Lung (tissue), 12 donors: ENCODE measurements around the gene PRXL2A. TPM values are rescaled to one million over a fixed set of nuclear protein-coding genes. Genes with fewer than 3 reads are reported as not detected.

Experiments used
- ATAC-seq: fragments of 200-7000 bp; cut with Tn5 transposase; one replicate; pipeline ENCODE4 v1.9.1; 2020; ENCODE audit warnings: moderate number of reproducible peaks; ENCODE audit not compliant: insufficient read depth, low FRiP score
- DNase-seq, 3 donors: peaks; one replicate each; pipeline ENCODE4 v3.0.0-alpha.2; 2013 to 2017
- H3K27ac ChIP-seq, 2 donors: one replicate each; pipeline ENCODE4 v1.5.1; 2013; ENCODE audit warnings: mild to moderate bottlenecking in 2 of 2, moderate library complexity in 2 of 2, control low read depth in 1 of 2, inconsistent platforms in 1 of 2, low read depth in 1 of 2, low read length in 1 of 2
- H3K27me3 ChIP-seq, 3 donors: one replicate each; pipeline ENCODE4 v1.5.1; 2013; ENCODE audit warnings: low read length in 2 of 3; ENCODE audit not compliant: control insufficient read depth in 3 of 3, insufficient read depth in 3 of 3
- H3K36me3 ChIP-seq, 4 donors: one replicate each; pipeline ENCODE4 v1.5.1; 2013; ENCODE audit warnings: low read length in 4 of 4, mild to moderate bottlenecking in 1 of 4, moderate library complexity in 1 of 4; ENCODE audit not compliant: control insufficient read depth in 4 of 4, insufficient read depth in 4 of 4
- H3K4me1 ChIP-seq, 5 donors: one replicate each; pipeline ENCODE4 v1.5.1; 2013; ENCODE audit warnings: low read length in 5 of 5, mild to moderate bottlenecking in 2 of 5, moderate library complexity in 1 of 5; ENCODE audit not compliant: control insufficient read depth in 5 of 5, insufficient read depth in 5 of 5
- H3K4me3 ChIP-seq: one replicate; pipeline ENCODE4 v1.5.1; 2013; ENCODE audit warnings: mild to moderate bottlenecking, control low read depth, moderate library complexity
- H3K9ac ChIP-seq, 2 donors: one replicate each; pipeline ENCODE4 v1.5.1; 2013; ENCODE audit warnings: low read length in 2 of 2, control low read depth in 1 of 2; ENCODE audit not compliant: insufficient read depth in 1 of 2
- H3K9me3 ChIP-seq, 4 donors: one replicate each; pipeline ENCODE4 v1.5.1; 2013; ENCODE audit warnings: low read length in 3 of 4, mild to moderate bottlenecking in 1 of 4, moderate library complexity in 1 of 4; ENCODE audit not compliant: control insufficient read depth in 4 of 4, insufficient read depth in 3 of 4
- CTCF ChIP-seq: IDR thresholded peaks from 2 replicates; pipeline ENCODE4 v1.5.1; 2012; ENCODE audit warnings: mild to moderate bottlenecking; ENCODE audit errors: control extremely low read depth, extremely low read depth
- WGBS, 2 donors: extraction: QIAGEN DNeasy Blood & Tissue Kit; methylation state at CpG; one replicate each; pipeline ENCODE4 v1.1.7; 2013; 5-methylcytosine and 5-hydroxymethylcytosine counted together
- polyA plus RNA-seq, 2 donors: library from polyadenylated mRNA; stranded (reverse); fragments of 200-250 nt; gene quantifications; one replicate each; pipeline ENCODE4 v1.2.1, GENCODE V29; 2013
- total RNA-seq, 2 donors: library from RNA; depleted of rRNA in 1 of 2; stranded (reverse); fragments of >200 nt in 1 of 2; gene quantifications; one replicate each; pipeline ENCODE4 v1.2.1, GENCODE V29; 2014 to 2021
- donor health status: control.
- donor health status: control.
- donor health status: Bipolar disorder and iron deficiency.
- donor health status: healthy.
- donor health status: DM: yes; HTN: yes; CAD: no.

PRXL2A gene
- total and polyA plus RNA-seq, 4 donors, result 18.2 to 59.5 (median 37.0) TPM

- TF ChIP-seq CTCF, result no peak
- Histone ChIP-seq H3K9ac (no peak overlapping the region), H3K4me3 (no peak overlapping the region), H3K27me3 (no peaks in the 10 kb centered on the region), H3K27ac (no peak overlapping the region), H3K9me3 (no peaks in the 10 kb centered on the region), H3K4me1 (no peaks in the 10 kb centered on the region), H3K36me3 (peaks cover 0 to 11% (median 3%) of the 10 kb centered on the region in 4 donors)
- WGBS, 2 donors, result 81 to 86% methylated on average over 6 of the region's 6 CpGs
- no peak for ATAC-seq
- DNase-seq, result no peak
Measured at GRCh38 chr10:80436446-80437098, 28.2 kb downstream of the PRXL2A start.

GRCh38 chr10:80437227-80437626, 28.9 kb downstream of the PRXL2A start:
- no peak overlapping the region for H3K4me3 ChIP-seq
- no peak for ATAC-seq
- 76 to 87% methylated on average over 2 of the region's 2 CpGs for WGBS, 2 donors
- peaks cover 0 to 6% (median under 1%) of the 10 kb centered on the region in 4 donors for H3K36me3 ChIP-seq
- H3K4me1 ChIP-seq, result peaks cover 0 to 1% (median 0%) of the 10 kb centered on the region in 5 donors
- TF ChIP-seq CTCF, result no peak
- no peak for DNase-seq
- H3K27me3 ChIP-seq, result no peaks in the 10 kb centered on the region
- H3K27ac ChIP-seq, result no peak overlapping the region
- no peaks in the 10 kb centered on the region for H3K9me3 ChIP-seq
- H3K9ac ChIP-seq, result no peak overlapping the region

- Histone ChIP-seq H3K27ac (no peak overlapping the region), H3K9ac (no peak overlapping the region), H3K36me3 (no peaks in the 10 kb centered on the region), H3K4me1 (peaks cover 0 to 19% (median 1%) of the 10 kb centered on the region in 5 donors), H3K4me3 (no peak overlapping the region), H3K9me3 (no peaks in the 10 kb centered on the region), H3K27me3 (no peaks in the 10 kb centered on the region)
- WGBS, 2 donors, result 93 to 94% methylated on average over 8 of the region's 8 CpGs
- ATAC-seq (no peak), DNase-seq (no peak)
- no peak for TF ChIP-seq CTCF
Measured at GRCh38 chr10:80441831-80442230, 33.5 kb downstream of the PRXL2A start.

- no peak overlapping the region for H3K9ac ChIP-seq
- ATAC-seq (no peak), DNase-seq (no peak)
- peaks cover 0 to 19% (median 1%) of the 10 kb centered on the region in 5 donors for H3K4me1 ChIP-seq
- no peak overlapping the region for H3K4me3 ChIP-seq
- H3K9me3 ChIP-seq, result no peaks in the 10 kb centered on the region
- H3K27ac ChIP-seq, result no peak overlapping the region
- TF ChIP-seq CTCF, result no peak
- no peaks in the 10 kb centered on the region for H3K36me3 ChIP-seq
- H3K27me3 ChIP-seq, result no peaks in the 10 kb centered on the region
- 50 to 64% methylated on average over 3 of the region's 3 CpGs for WGBS, 2 donors
Measured at GRCh38 chr10:80442879-80443278, 34.5 kb downstream of the PRXL2A start.
